HG03571 (cell line): ENCODE data around the gene EEPD1.
"Not testable (repeated sequence)": the region's sequence is repeated elsewhere in the genome, so short reads cannot be mapped to it uniquely, and the experiment has no call there.

ENCODE experiments used
- ATAC-seq: cut with Tn5 transposase; IDR thresholded peaks from one replicate; pipeline ENCODE4 v1.9.1; 2021; ENCODE audit not compliant: unreplicated experiment

EEPD1 gene

DNA sequence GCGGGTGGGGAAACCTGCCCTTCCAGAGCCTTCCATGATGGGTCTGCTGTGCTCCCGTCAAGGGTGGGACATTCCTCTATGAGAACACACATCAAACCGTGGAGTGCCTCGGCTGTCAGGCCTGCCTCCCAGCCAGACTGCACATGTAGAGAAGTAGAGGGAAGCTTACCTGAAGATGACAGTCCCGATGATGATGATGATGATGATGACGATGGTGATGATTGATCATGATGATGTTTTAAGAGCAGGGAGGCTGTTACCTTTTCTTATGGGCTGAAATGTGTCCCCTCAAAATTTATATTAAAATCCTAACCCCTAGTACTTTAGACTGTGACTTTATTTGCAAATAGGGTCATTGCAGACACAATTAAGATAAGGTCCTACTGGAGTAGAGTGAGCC lies 160.6 kb downstream of the EEPD1 start:
- ATAC-seq, result no peak

DNA sequence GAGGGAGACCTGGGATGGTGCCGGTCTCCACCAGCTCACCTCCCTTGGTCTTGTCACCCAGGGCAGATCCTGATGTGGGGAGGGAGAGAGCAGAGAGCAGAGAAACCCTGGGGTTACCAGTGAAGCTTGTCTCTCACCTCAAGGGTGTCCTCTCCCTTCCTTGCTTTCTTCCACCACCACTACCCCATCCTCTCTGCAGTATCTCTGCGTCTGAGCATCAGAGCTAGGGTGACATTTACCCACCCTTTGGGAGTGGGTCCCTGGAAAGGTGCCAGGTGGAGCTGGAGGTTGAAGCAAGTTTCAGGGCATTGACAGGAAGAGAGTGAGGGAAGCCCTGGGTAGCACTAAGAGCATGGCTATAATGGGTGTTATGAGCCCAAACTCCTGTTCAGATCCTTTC lies 161.4 kb downstream of the EEPD1 start:
- no peak for ATAC-seq

DNA sequence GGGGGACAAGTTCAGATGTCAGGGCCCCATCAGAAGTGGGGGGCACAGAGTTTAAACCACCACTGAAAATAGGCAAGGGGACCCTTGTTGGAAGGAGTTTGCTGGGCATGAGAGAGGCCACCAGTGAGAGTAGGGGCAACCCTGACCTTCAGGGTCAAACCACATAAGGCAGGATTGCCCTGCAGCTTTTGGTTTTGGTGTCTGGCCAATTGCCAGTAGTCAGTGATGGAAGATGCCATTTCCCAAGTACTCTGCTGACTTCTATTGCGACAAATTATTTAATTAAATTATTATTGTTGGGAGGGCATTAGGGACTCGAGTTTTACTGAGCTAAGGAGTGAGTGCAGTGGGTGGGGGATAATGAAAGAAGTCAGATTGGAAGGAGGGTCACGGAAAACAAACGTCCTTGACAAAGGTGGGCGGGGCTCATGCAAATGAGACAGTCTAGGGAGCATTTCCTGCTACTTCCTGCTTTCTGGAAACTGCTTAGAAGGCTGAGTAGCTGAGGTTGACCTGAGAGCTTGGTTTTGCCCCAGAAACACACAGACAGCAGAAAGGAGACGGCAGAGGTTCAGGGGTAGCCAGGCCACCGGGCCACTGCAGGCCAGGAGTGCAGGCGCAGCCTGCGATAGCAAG lies 162.4 kb downstream of the EEPD1 start:
- ATAC-seq, result no peak

DNA sequence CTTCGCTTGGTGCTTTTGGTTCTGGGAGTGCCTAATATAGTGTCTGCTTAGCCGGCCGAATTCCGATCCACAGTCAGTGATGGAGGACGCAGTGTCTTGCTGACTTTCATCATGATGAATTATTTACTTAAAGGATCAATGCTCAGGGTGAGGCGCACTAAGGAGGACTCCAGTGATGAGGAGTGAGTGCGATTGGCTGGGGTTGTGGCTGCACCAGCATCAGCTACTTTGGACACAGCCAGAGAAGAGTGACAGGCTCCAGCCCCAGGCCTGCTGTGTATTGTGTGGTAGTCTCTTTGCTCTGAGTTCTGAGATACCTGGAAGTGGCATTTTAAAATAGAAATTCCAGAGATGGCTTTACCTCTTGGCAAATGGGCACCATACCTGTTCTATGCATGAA lies 163.3 kb downstream of the EEPD1 start:
- ATAC-seq, result no peak

DNA sequence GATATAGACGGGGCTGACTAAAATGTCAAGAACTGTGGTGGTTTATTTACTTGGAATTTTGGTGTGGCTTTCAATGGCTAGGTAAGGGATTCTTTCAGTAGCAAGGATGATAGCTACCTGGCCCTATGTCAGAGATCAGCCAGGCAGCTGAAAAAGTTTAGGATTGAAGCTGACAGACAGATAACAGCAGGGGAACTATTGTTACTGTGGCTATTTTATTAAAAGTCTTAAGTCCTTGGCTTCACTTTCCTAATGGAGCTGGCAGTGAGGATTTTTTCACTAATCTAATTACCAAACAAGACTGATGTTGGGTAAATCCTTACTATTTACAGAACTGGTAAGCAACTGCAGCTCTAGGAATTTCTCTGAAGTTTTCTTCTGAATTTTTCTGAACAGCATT lies 164.2 kb downstream of the EEPD1 start:
- ATAC-seq, result no peak

DNA sequence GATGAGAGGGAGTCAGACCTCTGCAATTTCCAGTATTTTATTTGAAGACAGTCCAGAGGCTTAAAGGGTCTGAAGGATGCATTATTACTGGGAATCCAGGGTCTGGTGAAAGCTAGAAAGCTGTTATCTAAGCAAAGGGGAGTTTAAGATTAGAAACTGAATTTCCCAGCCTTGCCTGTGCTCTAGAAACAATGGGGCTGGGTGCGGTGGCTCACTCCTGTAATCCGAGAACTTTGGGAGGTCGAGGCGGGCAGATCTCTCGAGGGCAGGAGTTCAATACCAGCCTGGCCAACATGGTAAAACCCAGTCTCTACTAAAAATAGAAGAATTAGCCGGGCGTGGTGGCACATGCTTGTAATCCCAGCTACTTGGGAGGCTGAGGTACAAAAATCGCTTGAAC lies 165.1 kb downstream of the EEPD1 start:
- no peak for ATAC-seq

DNA sequence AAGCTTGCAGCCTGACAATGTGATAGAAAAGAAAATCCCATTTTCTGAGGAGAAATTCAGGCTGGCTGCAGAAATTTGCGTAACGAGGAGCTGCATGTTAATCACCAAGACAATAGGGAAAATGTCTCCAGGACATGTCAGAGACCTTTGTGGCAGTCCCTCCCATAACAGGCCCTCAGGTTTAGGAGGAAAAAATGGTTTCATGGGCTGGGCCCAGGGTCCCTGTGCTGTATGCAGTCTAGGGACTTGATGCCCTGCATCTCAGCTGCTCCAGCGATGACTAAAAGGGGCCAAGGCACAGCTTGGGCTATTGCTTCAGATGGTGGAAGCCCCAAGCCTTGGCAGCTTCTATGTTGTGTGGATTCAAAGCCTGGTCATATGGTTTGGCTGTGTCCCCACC lies 168.2 kb downstream of the EEPD1 start:
- ATAC-seq, result not testable (repeated sequence)

DNA sequence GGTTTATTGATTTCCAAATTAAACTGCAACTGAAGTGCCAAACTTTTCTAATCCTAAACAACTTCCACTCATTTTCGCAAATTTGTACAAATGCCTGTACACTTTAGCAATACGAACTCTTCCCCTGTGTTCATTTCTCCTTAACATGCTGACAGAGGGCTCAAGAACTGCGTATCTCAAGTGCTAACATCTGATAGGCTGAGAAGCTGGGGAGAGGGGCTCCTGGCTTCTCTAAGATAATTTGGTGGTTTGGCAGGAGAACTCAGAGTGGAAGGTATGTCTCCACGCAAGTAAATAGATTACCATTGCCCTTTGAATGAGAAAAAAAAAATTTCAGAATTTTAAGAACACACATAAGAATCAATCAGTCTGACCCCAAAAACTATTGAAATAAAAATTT lies 183.3 kb downstream of the EEPD1 start:
- ATAC-seq, result no peak

DNA sequence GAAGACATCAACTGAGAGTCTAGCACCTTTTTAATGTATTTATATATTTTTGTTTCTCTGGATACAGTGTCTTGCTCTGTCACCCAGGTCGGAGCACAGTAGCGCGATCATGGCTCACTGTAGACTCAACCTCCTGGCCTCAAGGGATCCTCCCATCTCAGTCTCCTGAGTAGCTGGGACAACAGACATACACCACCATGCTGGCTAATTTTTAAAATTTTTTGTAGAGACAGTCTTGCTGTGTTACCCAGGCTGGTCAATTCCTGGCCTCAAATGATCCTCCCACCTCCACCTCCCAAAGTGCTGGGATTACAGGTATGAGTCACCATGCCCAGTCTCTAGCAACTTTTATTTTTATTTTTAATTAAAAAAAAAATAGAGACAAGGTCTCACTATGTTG lies 185.2 kb downstream of the EEPD1 start:
- ATAC-seq, result no peak

DNA sequence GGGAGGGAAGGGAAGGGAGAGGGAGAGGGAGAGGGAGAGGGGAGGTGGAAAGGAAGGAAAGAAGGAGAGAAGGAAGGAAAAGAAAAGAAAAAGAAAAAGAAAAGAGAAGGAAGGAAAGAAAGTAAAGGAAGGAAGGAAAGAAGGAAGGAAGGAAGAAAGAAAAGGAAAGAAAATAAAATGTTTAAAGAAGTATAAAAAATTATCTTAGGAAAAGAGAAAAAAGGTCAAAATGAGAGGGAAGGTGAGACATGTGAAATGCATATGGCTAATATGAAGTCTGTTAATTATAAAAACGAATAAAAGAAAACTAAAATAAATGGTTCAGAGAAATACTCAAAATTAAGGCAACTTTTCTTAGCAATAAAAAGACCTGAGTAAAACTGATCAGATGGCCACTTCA lies 190.5 kb downstream of the EEPD1 start:
- ATAC-seq, result no peak

DNA sequence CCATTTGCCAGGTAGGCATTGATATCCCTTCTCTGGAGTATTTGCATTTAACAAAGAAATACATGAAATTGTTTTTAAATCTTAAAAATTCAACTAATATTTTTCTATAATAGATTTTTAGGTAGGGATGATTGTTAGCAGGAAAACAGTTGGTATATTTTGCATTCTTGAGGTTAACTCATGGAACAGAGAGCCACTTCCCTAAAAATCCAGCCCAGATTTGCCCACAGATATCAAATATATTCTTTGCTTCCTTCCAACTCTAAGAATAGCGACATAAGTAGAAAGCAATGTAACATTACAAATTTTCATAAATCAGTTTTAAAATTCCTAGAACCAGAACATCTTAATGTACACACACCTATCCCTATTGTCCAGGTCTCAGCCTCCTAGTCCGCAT lies 191.6 kb downstream of the EEPD1 start:
- ATAC-seq, result no peak

DNA sequence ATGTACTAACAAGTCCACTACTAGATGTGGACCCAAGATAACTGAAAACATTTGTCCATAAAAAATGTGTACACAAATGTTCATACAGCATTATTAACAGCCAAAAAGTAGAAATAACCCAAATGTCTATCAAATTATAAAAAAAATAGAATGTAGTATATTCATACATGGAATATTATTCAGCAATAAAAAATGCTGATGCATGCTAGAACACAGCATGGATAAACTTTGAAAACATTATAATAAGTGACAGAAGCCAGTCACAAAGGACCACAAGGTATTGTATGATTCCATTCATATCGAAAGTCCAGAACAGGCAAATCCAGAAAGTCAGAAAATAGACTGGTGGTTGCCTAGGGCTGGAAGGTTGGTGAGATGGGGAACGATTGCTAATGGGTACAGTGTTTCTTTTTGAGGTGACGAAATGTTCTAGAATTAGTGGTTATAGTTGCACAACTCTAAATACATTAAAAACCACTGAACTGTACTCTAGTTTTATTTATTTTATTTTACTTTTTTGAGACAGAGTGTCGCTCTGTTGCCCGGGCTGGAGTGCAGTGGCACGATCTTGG lies 193.3 kb downstream of the EEPD1 start:
- ATAC-seq, result no peak

DNA sequence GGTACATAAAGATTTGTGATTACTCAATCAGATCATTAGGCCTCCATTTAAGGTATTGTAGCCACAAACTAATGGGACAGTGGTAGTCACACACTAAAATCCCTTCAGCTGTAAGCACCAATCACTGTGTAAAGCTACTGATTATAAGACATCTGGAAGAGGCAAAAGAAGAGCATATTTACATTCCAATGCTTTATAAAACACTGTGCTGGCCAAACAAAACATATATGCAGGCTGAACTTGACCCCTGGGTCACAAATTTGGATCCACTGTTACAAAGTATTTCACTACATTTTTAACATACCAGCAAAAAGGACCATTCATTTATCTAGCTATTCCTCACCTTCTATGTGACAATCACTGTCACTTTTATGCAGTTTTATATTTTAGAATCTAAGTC lies 195.2 kb downstream of the EEPD1 start:
- no peak for ATAC-seq

DNA sequence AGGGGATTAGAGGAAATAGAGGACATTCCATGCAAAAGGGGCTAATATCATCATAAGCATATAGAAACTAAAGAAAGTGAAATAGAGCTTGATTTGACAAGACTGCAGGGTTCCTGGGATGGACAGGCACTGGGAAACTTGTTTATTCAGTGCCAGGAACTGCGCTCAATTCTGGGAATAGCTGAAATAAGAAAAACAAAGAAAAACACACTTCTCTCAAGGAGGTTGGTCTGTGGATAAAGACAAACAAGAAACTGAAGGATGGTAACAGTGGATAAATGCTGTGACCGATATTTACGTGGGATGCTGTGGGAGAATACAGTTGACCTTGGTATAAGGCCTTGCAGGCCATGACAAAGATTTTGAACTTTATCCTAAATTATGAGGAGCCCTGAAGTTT lies 195.7 kb downstream of the EEPD1 start:
- ATAC-seq, result no peak

DNA sequence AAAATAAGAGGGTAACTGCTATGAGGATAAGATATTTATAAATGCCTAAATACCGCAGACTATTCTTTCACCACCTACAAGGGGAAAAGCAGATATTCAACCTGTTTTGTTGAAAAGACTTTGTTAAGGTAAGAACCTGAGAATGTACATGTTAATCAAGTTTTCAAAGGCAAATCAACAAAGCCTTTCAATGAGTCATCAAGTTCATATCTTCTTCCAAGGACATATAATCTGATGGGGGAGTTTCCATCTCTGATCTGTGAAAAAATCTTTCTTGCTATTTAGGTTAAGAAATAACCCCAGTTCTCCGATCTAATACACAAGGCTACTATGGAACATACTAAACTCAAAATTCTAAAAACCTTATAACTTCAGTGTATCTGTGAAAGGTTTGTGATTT lies 196.6 kb downstream of the EEPD1 start:
- no peak for ATAC-seq
